OCI-LY3 (cell line): ENCODE results near the gene STK32B.

ENCODE experiments used
- H2AFZ ChIP-seq: fragments of 200-600, 300-600 bp; shearing (Covaris generic); 2 replicates; pipeline ENCODE4 v1.6.0; 2014; ENCODE audit warnings: antibody characterized with exemption, low read depth, low read length
- H3K27ac ChIP-seq: fragments of 200-600, 300-600 bp; sonication (generic); 2 replicates; pipeline ENCODE4 v1.5.1; 2014; ENCODE audit warnings: mild to moderate bottlenecking, low read length, moderate library complexity, mixed read lengths
- H3K27me3 ChIP-seq: fragments of 200-600, 300-600 bp; sonication (generic); 2 replicates; pipeline ENCODE4 v1.6.1; 2014; ENCODE audit warnings: low read depth, low read length, mixed read lengths
- H3K36me3 ChIP-seq: fragments of 200-600, 300-600 bp; sonication (generic); replicated peaks from 2 replicates; pipeline ENCODE3; 2014; ENCODE audit warnings: low read depth, low read length, mixed read lengths
- H3K4me1 ChIP-seq: fragments of 300-600, 200-600 bp; sonication (generic); 2 replicates; pipeline ENCODE4 v1.6.1; 2014; ENCODE audit warnings: low read length, mixed read lengths
- H3K4me2 ChIP-seq: fragments of 200-600, 300-600 bp; sonication (generic); 2 replicates; pipeline ENCODE4 v1.6.1; 2014; ENCODE audit warnings: low read length, mixed read lengths
- H3K4me3 ChIP-seq: fragments of 300-600, 200-600 bp; sonication (generic); 2 replicates; pipeline ENCODE4 v1.5.1; 2014; ENCODE audit warnings: antibody characterized with exemption, mild to moderate bottlenecking, low read length, moderate library complexity
- H3K79me2 ChIP-seq: fragments of 300-600, 200-600 bp; shearing (Covaris generic); 2 replicates; pipeline ENCODE4 v1.6.1; 2014; ENCODE audit warnings: mild to moderate bottlenecking, low read length, mixed read lengths
- H3K9ac ChIP-seq: fragments of 300-600, 200-600 bp; shearing (Covaris generic); 2 replicates; pipeline ENCODE4 v1.6.0; 2014; ENCODE audit warnings: mild to moderate bottlenecking, low read length, moderate library complexity
- H3K9me3 ChIP-seq: fragments of 200-600, 300-600 bp; shearing (Covaris generic); 2 replicates; pipeline ENCODE4 v1.6.1; 2014; ENCODE audit warnings: low read length, mixed read lengths; ENCODE audit not compliant: insufficient read depth
- H4K20me1 ChIP-seq: fragments of 200-600, 300-600 bp; sonication (generic); 2 replicates; pipeline ENCODE4 v1.6.1; 2016; ENCODE audit warnings: low read length, mixed read lengths; ENCODE audit not compliant: insufficient read depth
- CTCF ChIP-seq: fragments of 200-600, 300-600 bp; sonication (generic); IDR thresholded peaks from 2 replicates; pipeline ENCODE4 v1.5.1; 2014; ENCODE audit warnings: antibody characterized with exemption, low read length, low read depth
- EZH2phosphoT487 ChIP-seq: fragments of 200-600 bp; shearing (Covaris generic); IDR thresholded peaks from 2 replicates; pipeline ENCODE4 v1.6.1; 2018; ENCODE audit warnings: antibody characterized with exemption, mixed run types, low read depth

The STK32B gene

GRCh38 chr4:5527211-5527610, 475.9 kb downstream of the STK32B start:
- Histone ChIP-seq H3K4me3 (no peak overlapping the region), H2AFZ (no peak overlapping the region), H3K36me3 (peaks cover 8% of the 10 kb centered on the region), H3K9ac (no peak overlapping the region), H3K4me2 (no peak overlapping the region), H4K20me1 (no peaks in the 10 kb centered on the region), H3K9me3 (no peaks in the 10 kb centered on the region), H3K27me3 (no peaks in the 10 kb centered on the region), H3K79me2 (no peaks in the 10 kb centered on the region), H3K4me1 (no peaks in the 10 kb centered on the region), H3K27ac (no peak overlapping the region)
- TF ChIP-seq CTCF, result no peak
- TF ChIP-seq EZH2phosphoT487, result no peak

- Histone ChIP-seq H3K36me3 (peaks cover 13% of the 10 kb centered on the region), H3K4me3 (no peak overlapping the region), H3K4me1 (no peaks in the 10 kb centered on the region), H4K20me1 (no peaks in the 10 kb centered on the region), H3K9me3 (no peaks in the 10 kb centered on the region), H3K79me2 (no peaks in the 10 kb centered on the region), H3K27ac (no peak overlapping the region), H3K27me3 (no peaks in the 10 kb centered on the region), H3K4me2 (no peak overlapping the region), H3K9ac (no peak overlapping the region), H2AFZ (no peak overlapping the region)
- TF ChIP-seq CTCF (no peak), EZH2phosphoT487 (no peak)
Measured at GRCh38 chr4:5528031-5528436, 476.8 kb downstream of the STK32B start.

GRCh38 chr4:5532100-5532499, 480.8 kb downstream of the STK32B start:
- Histone ChIP-seq H3K79me2 (no peaks in the 10 kb centered on the region), H3K36me3 (peaks cover 23% of the 10 kb centered on the region), H3K4me3 (no peak overlapping the region), H3K27me3 (no peaks in the 10 kb centered on the region), H3K27ac (no peak overlapping the region), H3K4me1 (no peaks in the 10 kb centered on the region), H2AFZ (no peak overlapping the region), H3K4me2 (no peak overlapping the region), H3K9ac (no peak overlapping the region), H4K20me1 (no peaks in the 10 kb centered on the region), H3K9me3 (no peaks in the 10 kb centered on the region)
- no peak for TF ChIP-seq CTCF
- TF ChIP-seq EZH2phosphoT487, result no peak

GRCh38 chr4:5539584-5539983, 488.3 kb downstream of the STK32B start:
- H3K36me3 ChIP-seq, result peaks cover 2% of the 10 kb centered on the region
- H4K20me1 ChIP-seq, result no peaks in the 10 kb centered on the region
- no peak overlapping the region for H2AFZ ChIP-seq
- H3K9me3 ChIP-seq, result no peaks in the 10 kb centered on the region
- H3K27ac ChIP-seq, result no peak overlapping the region
- no peak overlapping the region for H3K4me3 ChIP-seq
- H3K4me1 ChIP-seq, result no peaks in the 10 kb centered on the region
- no peak for TF ChIP-seq EZH2phosphoT487
- no peak for TF ChIP-seq CTCF
- no peaks in the 10 kb centered on the region for H3K27me3 ChIP-seq
- no peak overlapping the region for H3K9ac ChIP-seq
- H3K4me2 ChIP-seq, result no peak overlapping the region
- H3K79me2 ChIP-seq, result no peaks in the 10 kb centered on the region
